Measurements from ENCODE around the gene APBA2. TPM values are rescaled to one million over a fixed set of nuclear protein-coding genes. Genes with fewer than 3 reads are reported as not detected.
A peak's percentile ranks its signal among the peaks of the same experiment; 100 is the strongest.

The APBA2 gene
- total RNA-seq, 1 donor from 2014 or later = 51.4 TPM

GRCh38 chr15:28986726-28987125, 101.0 kb downstream of the APBA2 start:
- Histone ChIP-seq H3K36me3 (ENCODE audit: control insufficient read depth, insufficient read depth, low read length) (no peaks in the 10 kb centered on the region), H3K27me3 (ENCODE audit: control insufficient read depth, insufficient read depth, low read length) (no peaks in the 10 kb centered on the region), H3K4me3 (ENCODE audit: low read depth, low read length) (no peak overlapping the region)
- no peak for DNase-seq (ENCODE audit: low read depth)
- TF ChIP-seq CTCF (IDR thresholded peaks at IDR 0.05; ENCODE audit: insufficient read depth, low read length, poor library complexity, severe bottlenecking) = no peak

GRCh38 chr15:28987337-28987736, 101.6 kb downstream of the APBA2 start:
- H3K36me3 ChIP-seq (ENCODE audit: control insufficient read depth, insufficient read depth, low read length) = no peaks in the 10 kb centered on the region
- H3K4me3 ChIP-seq (ENCODE audit: low read depth, low read length) = no peak overlapping the region
- no peak for TF ChIP-seq CTCF (IDR thresholded peaks at IDR 0.05; ENCODE audit: insufficient read depth, low read length, poor library complexity, severe bottlenecking)
- no peaks in the 10 kb centered on the region for H3K27me3 ChIP-seq (ENCODE audit: control insufficient read depth, insufficient read depth, low read length)
- DNase-seq (ENCODE audit: low read depth) = no peak

- no peaks in the 10 kb centered on the region for H3K27me3 ChIP-seq (ENCODE audit: control insufficient read depth, insufficient read depth, low read length)
- TF ChIP-seq CTCF (IDR thresholded peaks at IDR 0.05; ENCODE audit: insufficient read depth, low read length, poor library complexity, severe bottlenecking) = peak; percentile 4
- H3K4me3 ChIP-seq (ENCODE audit: low read depth, low read length) = no peak overlapping the region
- no peak for DNase-seq (ENCODE audit: low read depth)
- no peaks in the 10 kb centered on the region for H3K36me3 ChIP-seq (ENCODE audit: control insufficient read depth, insufficient read depth, low read length)
Observed at GRCh38 chr15:28989239-28989830, 103.6 kb downstream of the APBA2 start.

GRCh38 chr15:28989896-28990295, 104.1 kb downstream of the APBA2 start:
- Histone ChIP-seq H3K27me3 (ENCODE audit: control insufficient read depth, insufficient read depth, low read length) (no peaks in the 10 kb centered on the region), H3K36me3 (ENCODE audit: control insufficient read depth, insufficient read depth, low read length) (no peaks in the 10 kb centered on the region), H3K4me3 (ENCODE audit: low read depth, low read length) (no peak overlapping the region)
- no peak for TF ChIP-seq CTCF (IDR thresholded peaks at IDR 0.05; ENCODE audit: insufficient read depth, low read length, poor library complexity, severe bottlenecking)
- DNase-seq (ENCODE audit: low read depth) = no peak

- H3K27me3 ChIP-seq (ENCODE audit: control insufficient read depth, insufficient read depth, low read length) = no peaks in the 10 kb centered on the region
- H3K36me3 ChIP-seq (ENCODE audit: control insufficient read depth, insufficient read depth, low read length) = no peaks in the 10 kb centered on the region
- DNase-seq (ENCODE audit: low read depth) = no peak
- no peak overlapping the region for H3K4me3 ChIP-seq (ENCODE audit: low read depth, low read length)
- TF ChIP-seq CTCF (IDR thresholded peaks at IDR 0.05; ENCODE audit: insufficient read depth, low read length, poor library complexity, severe bottlenecking) = no peak
Observed at GRCh38 chr15:28990390-28990789, 104.6 kb downstream of the APBA2 start.
